Liver (tissue), 3 donors: Measurements from ENCODE around the gene SOBP.

Experiments used
- ATF3 ChIP-seq: IDR thresholded peaks from 2 replicates; pipeline ENCODE4 v1.6.1; 2016; ENCODE audit warnings: antibody characterized with exemption
- CTCF ChIP-seq: fragments of 150-350 bp; IDR thresholded peaks from 2 replicates; pipeline ENCODE4 v1.5.1; 2017; ENCODE audit warnings: improper control_type of control experiment, low read depth, low read length; ENCODE audit not compliant: missing input control
- GABPA ChIP-seq, 2 donors: IDR thresholded peaks in 1 of 2; conservative IDR thresholded peaks in 1 of 2; 2 replicates each; pipeline ENCODE4 v1.6.1; 2016; ENCODE audit warnings: antibody characterized with exemption in 2 of 2, mild to moderate bottlenecking in 1 of 2, moderate library complexity in 1 of 2
- JUND ChIP-seq, 2 donors: IDR thresholded peaks; 2 replicates each; pipeline ENCODE4 v1.6.1; 2016; ENCODE audit warnings: antibody characterized with exemption in 2 of 2
- SP1 ChIP-seq: IDR thresholded peaks from 2 replicates; pipeline ENCODE4 v1.6.1; 2018; ENCODE audit warnings: antibody characterized with exemption, mild to moderate bottlenecking
- TAF1 ChIP-seq: conservative IDR thresholded peaks from 2 replicates; pipeline ENCODE4 v1.6.1; 2016; ENCODE audit warnings: antibody characterized with exemption, mild to moderate bottlenecking
- YY1 ChIP-seq: IDR thresholded peaks from 2 replicates; pipeline ENCODE4 v1.6.1; 2016; ENCODE audit warnings: antibody characterized with exemption, mild to moderate bottlenecking
- ZBTB33 ChIP-seq: IDR thresholded peaks from 2 replicates; pipeline ENCODE4 v1.6.1; 2016; ENCODE audit warnings: antibody characterized with exemption
- TF ChIP-seq, protein P1 (sequence below): IDR thresholded peaks from 2 replicates; pipeline ENCODE4 v1.6.1; 2016; ENCODE audit warnings: antibody characterized with exemption
- donor health status: healthy.
- donor health status: healthy.

- TF ChIP-seq CTCF (no peak), ZBTB33 (no peak), GABPA (IDR thresholded peaks at IDR 0.05 in 1 of 2, conservative IDR thresholded peaks at IDR 0.05 in 1 of 2) (no peak), ATF3 (no peak), JUND (IDR thresholded peaks at IDR 0.05) (no peak), YY1 (no peak), SP1 (no peak), TAF1 (no peak)
- TF ChIP-seq, protein P1, sequence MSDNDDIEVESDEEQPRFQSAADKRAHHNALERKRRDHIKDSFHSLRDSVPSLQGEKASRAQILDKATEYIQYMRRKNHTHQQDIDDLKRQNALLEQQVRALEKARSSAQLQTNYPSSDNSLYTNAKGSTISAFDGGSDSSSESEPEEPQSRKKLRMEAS, result no peak
Observed at GRCh38 chr6:107560657-107561056, 70.7 kb downstream of the SOBP start.
